Activated T-helper 2 cell treated with anti-CD3 and anti-CD28 coated beads, Interferon-gamma antibody, Interleukin-2, Interleukin-4, amounts not matched to agents 10 μg/mL and 5 μg/mL and 100 μg/mL, durations not matched to agents 14 hours and 24 hours and 36 hours (primary cell): ENCODE data around the gene STAT5B. TPM values are rescaled to one million over a fixed set of nuclear protein-coding genes. Genes with fewer than 3 reads are reported as not detected.

Source experiments
- DNase-seq: peaks from one replicate; pipeline ENCODE4 v3.0.0; 2021; ENCODE audit warnings: low spot score
- H3K27ac Mint-ChIP-seq: one replicate; pipeline ENCODE4 v1.8.0; 2021; ENCODE audit warnings: mixed read lengths
- H3K27me3 Mint-ChIP-seq: one replicate; pipeline ENCODE4 v1.8.0; 2021; ENCODE audit warnings: low read depth, mixed read lengths
- H3K36me3 Mint-ChIP-seq: one replicate; pipeline ENCODE4 v1.8.0; 2021; ENCODE audit warnings: low read depth, mixed read lengths
- H3K4me1 Mint-ChIP-seq: one replicate; pipeline ENCODE4 v1.8.0; 2021; ENCODE audit warnings: low read depth, mixed read lengths
- H3K4me3 Mint-ChIP-seq: one replicate; pipeline ENCODE4 v1.8.0; 2021; ENCODE audit warnings: low read depth, mild to moderate bottlenecking, moderate library complexity, mixed read lengths
- H3K9me3 Mint-ChIP-seq: one replicate; pipeline ENCODE4 v1.8.0; 2021; ENCODE audit warnings: mixed read lengths
- intact Hi-C: fragments of 100-400 bp; cut with micrococcal nuclease; formaldehyde crosslinking; loops from one replicate; pipeline ENCODE4 v1.15.1; 2023
- total RNA-seq: library from RNA; stranded (reverse); gene quantifications from 2 replicates; pipeline ENCODE4 v1.2.3, GENCODE V29; 2022

STAT5B gene
- total RNA-seq, 1 donor from 2014 or later, result 164 TPM

- H3K4me1 Mint-ChIP-seq, result peaks cover 28% of the 10 kb centered on the region
- H3K27me3 Mint-ChIP-seq, result no peaks in the 10 kb centered on the region
- peak overlapping the region; percentile 86 for H3K4me3 Mint-ChIP-seq
- no peaks in the 10 kb centered on the region for H3K9me3 Mint-ChIP-seq
- peak overlapping the region; percentile 93 for H3K27ac Mint-ChIP-seq
- intact Hi-C loops, result loop anchor here (1.0 to 2.0 kb wide), 2 partner anchors 10 to 257 kb away; partner anchors contain the start of gene NKIRAS2
- H3K36me3 Mint-ChIP-seq, result peaks cover 35% of the 10 kb centered on the region
- no peak for DNase-seq
Observed at GRCh38 chr17:42277342-42277712, 1.1 kb upstream of the STAT5B start.

GRCh38 chr17:42276609-42277341, 584 bp upstream of the STAT5B start:
- Mint-ChIP-seq H3K9me3 (no peaks in the 10 kb centered on the region), H3K4me1 (peaks cover 34% of the 10 kb centered on the region), H3K4me3 (peak overlapping the region; percentile 86), H3K27ac (peak overlapping the region; percentile 93), H3K36me3 (peaks cover 40% of the 10 kb centered on the region), H3K27me3 (no peaks in the 10 kb centered on the region)
- no peak for DNase-seq
- intact Hi-C loops, result loop anchor here (1.0 to 2.0 kb wide), 2 partner anchors 11 to 256 kb away; partner anchors contain the start of gene NKIRAS2

GRCh38 chr17:42275527-42276358, 448 bp downstream of the STAT5B start:
- Mint-ChIP-seq H3K36me3 (peaks cover 50% of the 10 kb centered on the region), H3K4me3 (peak overlapping the region; percentile 94), H3K9me3 (no peaks in the 10 kb centered on the region), H3K27ac (peak overlapping the region; percentile 90), H3K27me3 (no peaks in the 10 kb centered on the region), H3K4me1 (peaks cover 43% of the 10 kb centered on the region)
- DNase-seq, result no peak
- intact Hi-C loops, result loop anchor here (2.0 kb wide), 1 partner anchor 255 kb away; the partner anchor contains the start of gene NKIRAS2

GRCh38 chr17:42274812-42275526, 1.2 kb downstream of the STAT5B start:
- Mint-ChIP-seq H3K27me3 (no peaks in the 10 kb centered on the region), H3K36me3 (peaks cover 57% of the 10 kb centered on the region), H3K4me3 (peak overlapping the region; percentile 94), H3K27ac (peak overlapping the region; percentile 90), H3K4me1 (peaks cover 49% of the 10 kb centered on the region), H3K9me3 (no peaks in the 10 kb centered on the region)
- intact Hi-C loops, result loop anchor here (5.0 kb wide), 2 partner anchors 67 to 408 kb away; partner anchors contain the start of gene KLHL11
- DNase-seq, result no peak

GRCh38 chr17:42274253-42274542, 2.0 kb downstream of the STAT5B start:
- intact Hi-C loops, result loop anchor here (5.0 kb wide), 2 partner anchors 68 to 407 kb away; partner anchors contain the start of gene KLHL11
- Mint-ChIP-seq H3K27me3 (no peaks in the 10 kb centered on the region), H3K4me1 (peaks cover 57% of the 10 kb centered on the region), H3K9me3 (no peaks in the 10 kb centered on the region), H3K4me3 (peak overlapping the region; percentile 94), H3K36me3 (peaks cover 58% of the 10 kb centered on the region), H3K27ac (peak overlapping the region; percentile 90)
- no peak for DNase-seq

GRCh38 chr17:42273474-42274252, 2.5 kb downstream of the STAT5B start:
- Mint-ChIP-seq H3K9me3 (no peaks in the 10 kb centered on the region), H3K4me3 (peak overlapping the region; percentile 94), H3K27me3 (no peaks in the 10 kb centered on the region), H3K27ac (peak overlapping the region; percentile 86), H3K4me1 (peaks cover 60% of the 10 kb centered on the region), H3K36me3 (peaks cover 60% of the 10 kb centered on the region)
- no peak for DNase-seq
- intact Hi-C loops, result loop anchor here (5.0 kb wide), 2 partner anchors 69 to 406 kb away; partner anchors contain the start of gene KLHL11

- Mint-ChIP-seq H3K4me1 (peaks cover 64% of the 10 kb centered on the region), H3K4me3 (peak overlapping the region; percentile 71), H3K36me3 (peaks cover 62% of the 10 kb centered on the region), H3K9me3 (no peaks in the 10 kb centered on the region), H3K27ac (peak overlapping the region; percentile 94), H3K27me3 (no peaks in the 10 kb centered on the region)
- no peak for DNase-seq
- intact Hi-C loops, result loop anchor here (5.0 kb wide), 2 partner anchors 70 to 405 kb away; partner anchors contain the start of gene KLHL11
Observed at GRCh38 chr17:42272162-42272907, 3.9 kb downstream of the STAT5B start.

- no peak for DNase-seq
- Mint-ChIP-seq H3K36me3 (peaks cover 63% of the 10 kb centered on the region), H3K4me3 (peak overlapping the region; percentile 71), H3K27me3 (no peaks in the 10 kb centered on the region), H3K9me3 (no peaks in the 10 kb centered on the region), H3K27ac (peak overlapping the region; percentile 94), H3K4me1 (peaks cover 65% of the 10 kb centered on the region)
- intact Hi-C loops, result loop anchor here (1.0 to 5.0 kb wide), 3 partner anchors 23 to 404 kb away; partner anchors contain the start of gene KLHL11
Observed at GRCh38 chr17:42271779-42272035, 4.5 kb downstream of the STAT5B start.

GRCh38 chr17:42271006-42271778, 5.0 kb downstream of the STAT5B start:
- peak overlapping the region; percentile 94 for H3K27ac Mint-ChIP-seq

GRCh38 chr17:42270596-42270995, 5.6 kb downstream of the STAT5B start:
- Mint-ChIP-seq H3K27ac (peak overlapping the region; percentile 94), H3K4me1 (peaks cover 69% of the 10 kb centered on the region), H3K4me3 (no peak overlapping the region), H3K27me3 (no peaks in the 10 kb centered on the region), H3K9me3 (peaks cover 3% of the 10 kb centered on the region), H3K36me3 (peaks cover 69% of the 10 kb centered on the region)
- intact Hi-C loops, result loop anchor here (5.0 kb wide), 2 partner anchors 72 to 403 kb away; partner anchors contain the start of gene KLHL11
- no peak for DNase-seq

More at GRCh38 chr17:42271006-42271778, 5.0 kb downstream of the STAT5B start:
- Mint-ChIP-seq H3K27me3 (no peaks in the 10 kb centered on the region), H3K4me3 (peak overlapping the region; percentile 71), H3K4me1 (peaks cover 68% of the 10 kb centered on the region), H3K36me3 (peaks cover 67% of the 10 kb centered on the region), H3K9me3 (peaks cover 3% of the 10 kb centered on the region)
- intact Hi-C loops, result loop anchor here (1.0 to 5.0 kb wide), 3 partner anchors 23 to 404 kb away; partner anchors contain the start of gene KLHL11
- DNase-seq, result no peak

GRCh38 chr17:42270170-42270535, 6.0 kb downstream of the STAT5B start:
- intact Hi-C loops, result loop anchor here (5.0 kb wide), 2 partner anchors 72 to 403 kb away; partner anchors contain the start of gene KLHL11
- H3K9me3 Mint-ChIP-seq, result peaks cover 3% of the 10 kb centered on the region
- peaks cover 67% of the 10 kb centered on the region for H3K36me3 Mint-ChIP-seq
- no peaks in the 10 kb centered on the region for H3K27me3 Mint-ChIP-seq
- H3K27ac Mint-ChIP-seq, result peak overlapping the region; percentile 93
- H3K4me1 Mint-ChIP-seq, result peaks cover 71% of the 10 kb centered on the region
- no peak for DNase-seq
- H3K4me3 Mint-ChIP-seq, result peak overlapping the region; percentile 10
